22Rv1 (cell line): Measurements from ENCODE around the gene UBE2U.

Experiments used
- ZFX ChIP-seq: fragments of 450-650 bp; IDR thresholded peaks from 2 replicates; pipeline ENCODE4 v1.6.1; 2017; ENCODE audit warnings: antibody characterized with exemption, borderline replicate concordance
- TF ChIP-seq, protein P1 (sequence below): fragments of 450-650 bp; IDR thresholded peaks from 2 replicates; pipeline ENCODE4 v1.5.1; 2017; ENCODE audit warnings: mild to moderate bottlenecking

DNA sequence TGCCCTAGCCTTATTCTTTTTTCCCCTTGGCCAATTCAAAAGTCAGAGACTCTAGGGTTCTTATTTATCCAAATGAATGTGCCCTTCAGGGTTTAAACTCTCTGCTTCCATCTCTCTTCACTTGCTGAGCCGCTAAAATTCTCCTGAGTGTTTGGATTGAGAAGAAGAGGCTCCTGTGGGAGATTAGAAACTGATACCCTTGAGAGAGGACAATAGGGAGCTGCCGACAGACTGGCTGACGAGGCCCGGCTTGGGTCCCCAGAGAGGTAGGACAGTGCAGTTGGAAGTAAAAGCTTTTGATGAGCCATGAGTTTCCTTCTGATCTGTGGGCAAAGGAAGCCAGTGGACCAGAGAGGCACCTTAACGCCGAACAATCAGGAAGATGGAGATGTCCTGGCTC is 41.3 kb upstream of the UBE2U start:
- TF ChIP-seq, protein P1, sequence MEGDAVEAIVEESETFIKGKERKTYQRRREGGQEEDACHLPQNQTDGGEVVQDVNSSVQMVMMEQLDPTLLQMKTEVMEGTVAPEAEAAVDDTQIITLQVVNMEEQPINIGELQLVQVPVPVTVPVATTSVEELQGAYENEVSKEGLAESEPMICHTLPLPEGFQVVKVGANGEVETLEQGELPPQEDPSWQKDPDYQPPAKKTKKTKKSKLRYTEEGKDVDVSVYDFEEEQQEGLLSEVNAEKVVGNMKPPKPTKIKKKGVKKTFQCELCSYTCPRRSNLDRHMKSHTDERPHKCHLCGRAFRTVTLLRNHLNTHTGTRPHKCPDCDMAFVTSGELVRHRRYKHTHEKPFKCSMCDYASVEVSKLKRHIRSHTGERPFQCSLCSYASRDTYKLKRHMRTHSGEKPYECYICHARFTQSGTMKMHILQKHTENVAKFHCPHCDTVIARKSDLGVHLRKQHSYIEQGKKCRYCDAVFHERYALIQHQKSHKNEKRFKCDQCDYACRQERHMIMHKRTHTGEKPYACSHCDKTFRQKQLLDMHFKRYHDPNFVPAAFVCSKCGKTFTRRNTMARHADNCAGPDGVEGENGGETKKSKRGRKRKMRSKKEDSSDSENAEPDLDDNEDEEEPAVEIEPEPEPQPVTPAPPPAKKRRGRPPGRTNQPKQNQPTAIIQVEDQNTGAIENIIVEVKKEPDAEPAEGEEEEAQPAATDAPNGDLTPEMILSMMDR: no peak
- no peak for TF ChIP-seq ZFX
